HG03060 (cell line): ENCODE results near the gene DIP2C.
"Not testable (repeated sequence)": the region's sequence is repeated elsewhere in the genome, so short reads cannot be mapped to it uniquely, and the experiment has no call there.

Source experiments
- ATAC-seq: cut with Tn5 transposase; IDR thresholded peaks from one replicate; pipeline ENCODE4 v1.9.1; 2021; ENCODE audit warnings: low read depth, moderate number of reproducible peaks; ENCODE audit not compliant: unreplicated experiment

DIP2C gene

DNA sequence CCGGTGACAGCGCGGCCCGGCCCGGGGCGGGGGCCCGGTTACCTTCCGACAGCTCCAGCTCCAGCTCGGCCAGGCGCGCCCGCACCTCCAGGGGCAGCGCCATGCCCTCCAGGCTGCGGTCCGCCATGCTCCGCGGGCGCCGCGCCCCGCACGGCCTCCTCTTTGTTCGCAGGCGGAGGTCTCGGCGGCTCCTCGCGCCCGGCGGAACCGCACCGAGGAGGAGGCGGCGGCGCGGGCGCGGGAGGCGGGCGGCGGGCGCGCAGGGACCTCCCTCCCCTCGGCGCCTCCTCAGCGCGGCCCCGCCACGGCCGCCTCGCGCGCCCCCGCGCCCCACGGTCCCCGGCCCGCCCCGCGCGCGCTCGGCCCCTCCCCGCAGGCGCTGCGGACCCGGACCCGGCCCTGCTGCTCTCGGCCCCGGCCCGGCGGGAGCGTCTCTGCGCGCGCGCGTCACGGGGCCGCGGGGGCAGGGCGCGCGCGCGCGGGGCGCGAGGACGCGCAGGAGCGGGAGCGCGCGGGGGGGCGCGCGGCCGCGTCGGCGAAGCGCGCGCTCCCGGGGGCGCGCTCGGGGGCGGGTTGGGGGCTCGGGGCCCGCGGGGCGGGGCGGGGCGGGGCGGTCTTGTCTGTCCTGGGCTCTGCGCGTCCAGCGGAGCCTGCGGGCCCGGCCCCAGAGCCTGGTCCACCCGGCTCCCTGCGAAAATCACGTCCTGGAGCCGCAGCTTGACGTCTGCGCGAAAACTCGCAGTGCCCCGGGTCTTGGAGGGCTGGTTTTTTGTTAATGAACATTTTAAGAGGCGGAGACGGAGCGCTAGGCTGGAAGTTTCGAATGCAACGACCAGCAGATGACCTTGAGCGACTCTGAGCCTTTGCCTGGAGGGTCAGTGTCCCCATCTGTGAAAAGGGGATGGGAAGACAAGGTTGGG, at the start of gene DIP2C:
Gene DIP2C (minus strand): TSS at position 217 of the 920 bp plus-strand sequence. CDS start 90 bp downstream, at position 127.
- ATAC-seq, result no peak

- no peak for ATAC-seq
Observed at GRCh38 chr10:734481-734880, 45.0 kb upstream of the DIP2C start.

DNA sequence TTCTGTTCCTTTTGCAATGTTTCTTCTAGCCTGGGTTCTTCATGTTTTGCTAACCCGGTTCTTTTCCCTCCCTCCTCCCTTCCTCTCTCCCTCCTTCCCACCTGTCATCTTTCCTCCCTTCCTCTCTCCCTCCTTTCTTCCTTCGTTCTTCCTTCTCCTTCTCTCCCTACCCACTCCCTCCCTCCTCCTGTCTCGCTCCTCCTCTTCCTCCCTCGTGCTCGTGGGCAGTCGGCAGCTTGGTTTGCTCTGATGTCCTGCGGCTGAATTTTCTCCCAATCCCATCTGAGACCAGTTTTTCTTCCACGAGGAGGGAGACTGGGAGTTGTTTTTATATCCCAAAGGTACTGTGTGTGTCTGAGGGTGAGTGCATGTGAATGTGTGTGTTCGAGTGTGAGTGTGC, 43.6 kb upstream of the DIP2C start:
- no peak for ATAC-seq

DNA sequence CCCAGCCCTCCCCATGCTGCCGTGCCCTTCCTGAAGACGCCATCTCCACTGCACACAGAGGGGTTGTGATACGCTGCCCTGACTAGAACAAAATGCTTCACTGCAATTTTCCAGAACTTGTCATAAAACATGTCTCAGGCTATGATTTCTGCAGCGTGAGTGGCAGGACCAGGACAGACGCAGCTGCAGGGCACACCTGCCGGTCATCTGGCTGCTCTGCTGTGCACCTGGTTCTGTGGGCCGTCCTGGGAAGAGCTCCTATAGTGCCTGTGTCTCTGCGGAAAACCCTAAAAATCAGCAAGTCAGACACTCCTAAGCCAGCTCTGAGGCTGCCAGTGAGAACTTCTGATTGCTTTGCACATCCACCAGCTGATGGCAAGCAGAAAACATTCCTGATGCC, 39.7 kb upstream of the DIP2C start:
- no peak for ATAC-seq

- no peak for ATAC-seq
Observed at GRCh38 chr10:728603-729002, 39.1 kb upstream of the DIP2C start.

- no peak for ATAC-seq
Observed at GRCh38 chr10:727162-727790, 37.8 kb upstream of the DIP2C start.

DNA sequence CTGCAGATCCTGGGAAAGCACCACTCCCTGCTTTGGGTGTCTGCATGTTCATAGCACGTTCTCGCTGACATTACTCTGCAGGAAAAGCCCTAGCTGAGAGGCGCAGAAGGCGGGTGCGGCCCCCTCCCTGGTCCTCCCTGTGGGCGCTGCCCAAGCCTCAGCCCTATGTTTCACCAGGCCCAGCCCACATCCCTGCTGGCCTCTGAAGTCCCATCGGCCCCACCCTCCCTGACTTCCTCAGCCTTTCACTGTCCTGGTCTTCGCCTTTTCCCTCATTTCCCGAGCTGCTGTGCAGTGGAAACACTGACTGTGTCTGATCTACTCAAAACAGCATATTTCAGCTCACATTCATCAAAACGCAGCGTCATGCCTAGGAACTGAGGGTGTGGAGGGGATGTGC, 36.3 kb upstream of the DIP2C start:
- ATAC-seq, result no peak

- no peak for ATAC-seq
Observed at GRCh38 chr10:725302-725701, 35.8 kb upstream of the DIP2C start.

DNA sequence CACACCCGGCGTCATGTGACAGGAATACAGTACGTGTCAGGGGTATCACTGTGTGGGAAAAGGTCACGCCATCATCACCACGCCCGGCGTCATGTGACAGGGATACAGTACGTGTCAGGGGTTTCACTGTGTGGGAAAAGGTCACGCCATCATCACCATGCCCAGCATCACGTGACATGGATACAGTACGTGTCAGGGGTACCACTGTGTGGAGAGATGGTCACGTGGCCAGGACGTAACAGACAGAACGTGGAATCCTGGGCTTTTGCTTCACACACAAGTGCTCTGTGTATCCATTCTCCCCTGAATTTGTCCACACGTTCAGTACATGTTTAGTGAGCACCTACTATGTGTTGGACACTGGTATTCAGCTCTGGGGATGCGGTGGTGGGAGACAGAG, 34.5 kb upstream of the DIP2C start:
- ATAC-seq, result no peak

- no peak for ATAC-seq
Observed at GRCh38 chr10:722281-723060, 33.0 kb upstream of the DIP2C start.

DNA sequence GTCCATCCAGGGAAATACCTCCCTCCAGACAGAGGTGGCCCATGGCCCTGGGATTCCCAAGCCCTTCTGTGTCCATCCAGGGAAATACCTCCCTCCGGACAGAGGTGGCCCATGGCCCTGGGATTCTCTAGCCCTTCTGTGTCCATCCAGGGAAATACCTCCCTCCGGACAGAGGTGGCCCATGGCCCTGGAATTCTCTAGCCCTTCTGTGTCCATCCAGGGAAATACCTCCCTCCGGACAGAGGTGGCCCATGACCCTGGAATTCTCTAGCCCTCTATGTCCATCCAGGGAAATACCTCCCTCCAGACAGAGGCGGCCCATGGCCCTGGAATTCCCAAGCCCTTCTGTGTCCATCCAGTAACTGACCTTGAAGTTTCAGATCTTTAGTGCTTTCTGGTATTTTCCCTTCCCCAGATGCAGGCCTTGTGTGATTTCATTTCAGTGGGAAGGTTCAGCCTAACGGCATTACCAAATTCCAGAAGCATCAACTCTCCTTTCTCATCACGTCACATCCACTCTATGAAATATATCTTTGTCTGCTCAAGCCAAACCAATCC, 28.8 kb upstream of the DIP2C start:
- ATAC-seq, result no peak

DNA sequence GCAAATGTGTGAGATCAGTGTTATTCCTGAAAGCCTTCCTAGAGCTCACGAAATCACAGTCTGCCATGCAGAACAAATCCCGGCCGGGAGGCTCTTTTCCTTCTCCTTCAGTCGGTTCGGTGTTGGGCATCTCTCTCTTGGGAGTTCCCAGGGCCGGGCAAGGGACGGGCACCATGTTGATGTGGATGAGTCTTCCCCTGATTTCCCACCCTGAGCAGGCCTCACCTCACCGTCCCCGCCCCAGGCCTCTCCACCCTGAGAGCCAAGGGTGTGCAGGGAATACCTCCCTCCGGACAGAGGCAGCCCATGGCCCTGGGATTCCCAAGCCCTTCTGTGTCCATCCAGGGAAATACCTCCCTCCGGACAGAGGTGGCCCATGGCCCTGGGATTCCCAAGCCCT, 28.0 kb upstream of the DIP2C start:
- ATAC-seq, result no peak

DNA sequence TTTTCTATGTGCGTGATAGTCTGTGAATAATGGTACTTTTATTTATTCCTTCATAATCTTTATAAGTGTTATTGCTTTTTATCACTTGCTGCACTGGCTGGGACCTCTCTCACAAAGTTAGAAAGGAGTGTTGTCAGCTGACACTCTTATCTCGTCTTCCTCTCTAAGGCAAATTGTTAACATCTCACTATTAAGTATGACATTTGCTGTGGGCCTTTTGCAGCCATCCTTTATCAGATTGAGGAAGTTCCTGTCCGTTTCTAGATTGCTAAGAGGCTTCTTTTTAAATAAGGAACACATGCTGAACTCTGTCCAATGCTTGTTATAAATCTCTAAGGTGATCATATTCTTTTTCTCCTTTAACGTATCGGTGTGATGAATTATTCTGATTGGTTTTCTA, 27.4 kb upstream of the DIP2C start:
- no peak for ATAC-seq

GRCh38 chr10:714214-714613, 24.7 kb upstream of the DIP2C start:
- ATAC-seq, result no peak

DNA sequence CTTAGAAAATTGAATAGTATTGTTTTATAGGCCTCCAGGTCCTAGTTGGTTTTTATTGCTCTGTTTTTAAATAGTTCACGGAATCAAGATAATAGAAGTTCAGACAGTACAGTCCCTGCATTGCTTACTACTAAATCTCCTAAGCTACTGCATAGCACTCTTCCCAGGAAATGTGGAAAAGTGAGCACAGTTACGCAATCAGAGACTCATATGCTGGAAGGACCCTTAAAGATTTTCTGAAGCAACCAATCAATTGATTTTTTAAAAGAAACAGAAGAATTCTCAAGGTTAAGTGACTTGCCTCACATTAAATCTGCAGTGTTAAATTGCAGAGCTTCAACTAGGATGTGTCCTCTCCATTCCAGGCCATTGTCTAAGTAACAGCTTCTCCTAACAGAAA, 23.1 kb upstream of the DIP2C start:
- no peak for ATAC-seq

DNA sequence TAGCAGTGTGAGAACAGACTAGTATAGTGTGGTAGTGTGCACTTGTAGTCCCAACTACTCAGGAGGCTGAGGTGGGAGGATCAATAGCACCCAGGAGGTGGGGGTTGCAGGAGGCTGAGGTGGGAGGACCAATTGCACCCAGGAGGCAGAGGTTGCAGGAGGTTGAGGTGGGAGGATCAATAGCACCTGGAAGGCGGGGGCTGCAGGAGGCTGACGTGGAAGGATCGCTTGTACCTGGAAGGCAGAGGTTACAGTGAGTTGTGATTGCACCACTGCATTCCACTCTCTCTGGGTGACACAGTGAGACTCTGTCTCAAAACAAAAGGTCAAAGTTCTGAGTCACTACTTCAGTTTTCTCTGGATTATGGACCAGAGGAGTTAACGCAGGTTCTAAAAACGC, 22.6 kb upstream of the DIP2C start:
- ATAC-seq, result no peak

DNA sequence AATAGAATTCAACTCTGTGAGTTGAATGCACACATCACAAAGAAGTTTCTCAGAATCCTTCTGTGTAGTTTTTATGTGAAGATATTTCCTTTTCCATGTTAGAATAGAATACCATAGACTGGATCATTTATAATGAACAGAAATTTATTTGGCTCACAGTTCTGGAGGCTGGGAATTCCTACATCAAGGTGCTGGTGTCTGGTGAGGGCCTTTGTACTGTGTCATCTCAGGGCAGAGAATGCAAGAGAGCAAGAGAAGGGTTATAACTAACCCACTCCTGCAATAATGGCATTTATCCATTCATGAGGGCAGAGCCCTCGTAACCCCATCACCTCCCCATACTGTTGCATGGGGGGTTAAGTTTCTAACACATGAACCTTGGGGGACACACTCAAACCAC, 18.4 kb upstream of the DIP2C start:
- no peak for ATAC-seq

DNA sequence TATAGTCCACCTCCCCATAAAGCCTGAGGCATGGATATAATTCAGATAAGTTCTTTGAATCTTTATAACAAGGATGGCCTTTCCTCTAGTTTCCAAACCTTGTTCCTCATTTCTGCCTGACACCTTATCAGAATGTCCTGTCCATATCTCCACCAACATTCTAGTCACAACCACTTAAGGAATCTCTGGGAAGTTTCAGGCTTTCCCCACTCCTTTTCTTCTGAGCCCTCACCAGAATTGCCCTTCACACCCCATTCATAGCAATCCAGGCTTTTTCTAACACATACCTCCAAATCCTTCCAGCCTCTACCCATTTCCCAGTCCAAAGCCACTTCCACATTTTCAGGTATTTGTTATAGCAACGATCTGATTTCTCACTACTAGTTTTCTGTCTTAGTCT, 18.0 kb upstream of the DIP2C start:
- no peak for ATAC-seq

GRCh38 chr10:703118-703517, 13.7 kb upstream of the DIP2C start:
- no peak for ATAC-seq

GRCh38 chr10:700183-700582, 10.7 kb upstream of the DIP2C start:
- ATAC-seq, result not testable (repeated sequence)
